Measurements from ENCODE around the gene HIF1AN. TPM values are rescaled to one million over a fixed set of nuclear protein-coding genes. Genes with fewer than 3 reads are reported as not detected.

Gene HIF1AN
- 4.3 and 8.7 TPM in 2 replicates for total RNA-seq

DNA sequence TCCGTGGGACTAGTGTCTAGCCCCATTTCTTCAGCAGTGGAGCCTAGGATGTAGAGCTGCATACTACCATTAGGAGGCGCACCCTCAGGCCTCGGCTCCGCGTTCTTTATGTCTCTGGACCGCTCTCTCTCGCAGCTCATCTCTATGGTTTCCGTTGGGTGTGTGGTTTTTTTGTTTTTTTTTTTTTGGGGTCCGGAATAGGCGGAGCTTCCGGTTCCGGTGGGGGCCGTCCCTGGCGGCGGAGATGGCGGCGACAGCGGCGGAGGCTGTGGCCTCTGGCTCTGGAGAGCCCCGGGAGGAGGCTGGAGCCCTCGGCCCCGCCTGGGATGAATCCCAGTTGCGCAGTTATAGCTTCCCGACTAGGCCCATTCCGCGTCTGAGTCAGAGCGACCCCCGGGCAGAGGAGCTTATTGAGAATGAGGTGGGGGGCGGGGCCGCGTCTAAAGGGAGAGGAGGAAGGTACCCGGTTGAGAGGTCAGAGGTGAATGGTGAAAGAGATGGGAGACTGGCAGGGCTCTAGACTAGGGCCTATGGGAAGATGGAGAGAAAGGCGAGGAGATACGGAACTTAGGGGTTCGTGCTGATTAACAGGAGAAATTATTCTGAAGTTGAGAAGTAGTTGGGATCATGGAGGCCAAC lies at the start of gene HIF1AN:
TSS of gene HIF1AN (plus strand) at position 229 of the 639 bp plus-strand sequence. CDS start at position 245, 16 bp downstream.

GRCh38 chr10:100519311-100520051 lies 16.3 kb upstream of the HIF1AN start, which contains the start of gene SEC31B:
TSS of gene SEC31B (minus strand) at chr10:100519861. CDS start at chr10:100516952, 2,909 bp downstream.

DNA sequence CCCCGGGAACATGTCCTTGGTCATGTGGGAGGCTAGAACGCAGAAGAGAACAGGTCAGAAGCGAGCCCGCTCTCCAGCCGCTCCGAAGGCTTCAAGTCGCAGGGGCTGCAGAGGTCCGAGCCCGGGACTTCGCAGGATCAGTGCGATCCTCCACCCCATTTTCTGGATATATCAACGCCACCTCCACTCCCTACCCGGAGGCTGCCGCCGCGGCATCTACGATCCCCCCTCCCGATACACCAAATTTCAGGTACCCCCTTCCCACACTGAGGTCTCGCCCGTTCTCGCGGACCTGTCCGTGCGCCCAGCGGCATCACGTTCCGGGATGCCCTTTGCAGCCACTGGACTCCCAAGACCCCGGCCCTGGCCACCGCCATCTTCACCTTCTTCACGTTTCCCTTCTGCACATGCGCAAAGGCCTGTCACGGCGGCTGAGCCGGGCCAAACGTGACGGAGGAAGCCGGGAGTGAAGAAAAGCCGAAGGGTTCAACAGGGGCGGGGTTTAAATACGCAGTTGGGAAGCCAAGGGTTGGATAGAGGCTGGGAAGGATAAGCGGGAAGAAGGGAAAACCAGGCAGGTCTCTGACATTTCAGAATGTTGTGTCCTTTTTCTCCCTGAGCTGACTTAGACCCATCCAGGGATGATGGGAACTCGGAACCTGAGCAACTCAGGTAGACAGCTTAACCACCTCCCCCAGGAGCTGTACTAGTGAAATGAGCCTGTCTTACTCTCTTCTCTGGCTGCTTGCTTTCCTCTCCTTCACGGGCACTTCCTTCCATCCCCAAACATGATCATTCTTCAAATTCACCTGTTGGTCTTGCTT lies 6.1 kb upstream of the HIF1AN start, which contains the start of gene NDUFB8:
TSS of gene NDUFB8 (minus strand) at position 397 of the 824 bp plus-strand sequence. CDS start at position 377, 20 bp downstream.

Other genes starting within 250 kb of the HIF1AN start
- 21.2 and 25.5 TPM in 2 replicates for gene BLOC1S2, start 249.3 kb upstream of the HIF1AN start, total RNA-seq
- not detected in 2 replicates for gene PKD2L1, start 205.7 kb upstream of the HIF1AN start, total RNA-seq
- 143 and 452 TPM in 2 replicates for gene SCD, start 188.7 kb upstream of the HIF1AN start, total RNA-seq
- not detected in 2 replicates for gene WNT8B, start 72.9 kb upstream of the HIF1AN start, total RNA-seq
- gene SEC31B, start 16.1 kb upstream of the HIF1AN start, total RNA-seq: 1.8 and 4.5 TPM in 2 replicates
- 200 and 203 TPM in 2 replicates for gene NDUFB8, start 6.1 kb upstream of the HIF1AN start, total RNA-seq
- gene PAX2, start 209.6 kb downstream of the HIF1AN start, total RNA-seq: not detected in 2 replicates

Data from cardiac atrium fibroblast (primary cell).